Measurements from ENCODE around the gene KAT6B. TPM values are rescaled to one million over a fixed set of nuclear protein-coding genes. Genes with fewer than 3 reads are reported as not detected.
A peak's percentile ranks its signal among the peaks of the same experiment; 100 is the strongest.

Gene KAT6B
- total RNA-seq, 1 donor from 2014 or later: 47.5 TPM

- DNase-seq (ENCODE audit: low spot score): no peak
- intact Hi-C loops (cut with DNase I): no loop called here
Observed at GRCh38 chr10:74930965-74931364, 104.6 kb downstream of the KAT6B start.

GRCh38 chr10:74932648-74933047 lies 106.2 kb downstream of the KAT6B start:
- DNase-seq (ENCODE audit: low spot score): peak; percentile 82

DNA sequence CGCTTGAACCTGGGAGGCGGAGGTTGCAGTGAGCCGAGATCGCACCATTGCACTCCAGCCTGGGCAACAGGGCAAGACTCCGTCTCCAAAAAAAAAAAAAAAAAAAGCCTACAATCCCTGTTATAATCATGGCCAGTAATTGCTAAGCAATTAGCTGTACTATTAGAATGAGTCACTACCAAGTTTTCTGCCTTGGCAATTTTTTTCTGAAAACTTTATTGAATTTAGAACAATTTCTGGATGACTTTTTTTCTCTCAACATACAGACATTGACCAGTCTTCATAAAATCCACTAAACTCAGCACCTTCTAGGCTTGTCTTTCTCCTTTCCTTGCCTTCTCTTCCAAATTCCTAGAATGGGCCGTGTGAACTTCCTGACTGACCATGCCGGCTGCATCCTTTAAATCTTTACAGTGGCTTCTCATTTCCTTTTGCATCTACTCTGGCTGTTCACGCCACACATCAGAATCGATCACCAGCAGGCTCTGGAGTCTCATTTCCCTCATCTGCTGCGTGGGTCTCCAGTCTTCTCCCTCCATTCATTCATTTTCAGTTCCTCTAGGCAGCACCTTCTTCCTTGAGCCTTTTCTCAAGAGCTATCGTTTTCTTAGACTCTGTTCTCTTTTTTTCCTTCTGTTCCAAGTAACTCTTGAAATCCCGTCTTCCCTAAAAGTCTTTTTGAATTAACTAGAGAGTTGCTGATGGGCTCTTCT lies 107.9 kb downstream of the KAT6B start:
- no peak for DNase-seq (ENCODE audit: low spot score)
- intact Hi-C loops (cut with DNase I): no loop called here

More at GRCh38 chr10:74932648-74933047, 106.2 kb downstream of the KAT6B start:
- intact Hi-C loops (cut with DNase I): no loop called here

DNA sequence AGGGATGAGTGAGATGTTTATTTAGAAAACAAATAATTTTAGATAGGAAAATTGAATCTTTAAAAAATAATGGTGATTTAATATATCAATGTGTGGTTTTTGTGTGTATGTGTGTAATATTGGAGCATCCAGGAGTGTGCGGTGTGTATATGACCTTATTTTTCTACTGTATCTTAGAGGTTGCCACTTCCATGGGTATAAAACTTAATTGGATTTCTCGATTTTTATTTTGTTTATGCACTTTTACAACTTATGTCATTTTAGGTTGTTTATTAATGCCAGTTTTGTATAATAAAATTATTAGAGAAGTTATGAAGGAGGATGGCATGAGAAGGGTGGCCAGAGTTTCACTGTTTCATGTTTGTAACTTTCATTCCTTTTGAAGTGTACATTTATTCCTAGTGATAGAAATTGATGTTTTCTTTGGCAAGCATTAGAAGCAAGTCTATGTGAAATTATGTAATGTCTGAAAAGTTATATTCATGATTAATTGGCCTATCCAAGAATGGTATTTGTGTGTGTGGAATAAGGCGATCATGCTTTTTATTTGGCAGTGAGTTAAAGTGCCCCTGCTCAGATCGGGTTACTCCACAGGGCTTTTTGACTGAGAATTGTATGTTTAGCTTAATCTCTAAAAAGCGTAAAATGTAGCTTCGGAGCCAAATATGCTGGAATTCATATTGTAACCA lies 110.3 kb downstream of the KAT6B start:
- intact Hi-C loops (cut with DNase I): no loop called here
- DNase-seq (ENCODE audit: low spot score): no peak

DNA sequence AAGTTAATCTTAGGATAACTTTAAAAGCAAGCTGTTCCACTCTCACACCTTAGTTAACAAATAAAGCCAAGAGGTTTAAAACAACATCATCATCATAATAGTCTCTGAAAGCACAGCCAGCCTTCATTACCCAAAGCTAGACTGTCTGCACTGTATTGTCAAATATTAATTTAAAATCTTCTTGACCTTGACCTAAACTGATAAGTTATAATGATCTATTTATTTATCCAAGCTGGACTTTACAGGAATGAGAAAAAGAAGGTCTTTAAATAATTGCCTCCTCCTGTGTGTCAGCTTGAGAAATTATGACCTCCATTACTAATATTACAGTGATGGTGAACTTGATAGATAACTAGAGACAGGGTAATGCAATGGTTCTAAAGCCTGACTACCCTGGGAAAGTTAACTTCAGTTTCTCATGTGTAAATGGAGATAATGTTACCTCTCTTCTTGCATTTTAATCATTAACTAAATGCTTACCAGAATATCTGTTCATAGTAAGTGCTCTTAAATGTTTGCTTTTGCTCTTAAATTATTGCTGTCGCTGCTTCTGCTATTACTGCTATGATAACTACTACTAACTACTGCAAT lies 111.0 kb downstream of the KAT6B start:
- DNase-seq (ENCODE audit: low spot score): no peak
- intact Hi-C loops (cut with DNase I): no loop called here

- intact Hi-C loops (cut with DNase I): no loop called here
- no peak for DNase-seq (ENCODE audit: low spot score)
Observed at GRCh38 chr10:74944205-74944604, 117.8 kb downstream of the KAT6B start.

GRCh38 chr10:74947781-74948401 lies 121.5 kb downstream of the KAT6B start:
- intact Hi-C loops (cut with DNase I): no loop called here
- no peak for DNase-seq (ENCODE audit: low spot score)

DNA sequence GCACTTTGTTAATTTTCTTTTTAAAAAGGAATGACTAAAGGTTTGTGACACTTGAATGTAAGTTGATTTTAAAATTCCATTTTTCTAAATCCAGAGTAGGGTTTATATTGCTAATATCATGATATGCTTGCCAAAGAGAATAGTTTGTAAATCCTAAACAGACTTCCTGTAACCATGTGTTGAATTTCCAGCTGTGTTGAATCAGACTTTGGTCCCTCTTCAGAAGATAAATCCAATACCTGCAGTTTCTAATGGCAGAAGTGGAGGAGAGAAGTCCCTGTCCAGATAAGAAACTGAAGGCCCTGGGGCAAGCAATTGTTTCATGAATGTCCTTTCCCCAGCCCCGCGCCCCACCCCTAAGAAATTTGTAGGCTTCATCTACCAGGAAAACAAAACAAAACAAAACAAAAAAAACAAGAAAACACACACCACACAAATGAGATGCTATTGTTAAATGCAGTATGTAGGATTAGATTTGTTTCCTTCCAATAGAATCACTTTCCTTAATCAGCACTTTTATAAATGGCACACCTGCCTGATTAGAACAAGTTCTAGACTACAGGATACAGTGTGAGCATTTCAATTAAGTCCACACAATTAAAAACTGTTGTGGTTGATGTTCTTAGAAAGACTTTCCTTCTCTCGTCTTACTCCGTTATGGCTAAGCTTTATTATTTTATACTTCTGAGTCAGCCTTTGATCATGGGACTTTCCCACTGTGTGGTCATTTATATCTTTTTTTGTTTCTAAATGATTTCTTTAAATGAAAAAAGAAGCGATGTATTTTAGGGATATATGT lies 122.8 kb downstream of the KAT6B start:
- intact Hi-C loops (cut with DNase I): no loop called here
- no peak for DNase-seq (ENCODE audit: low spot score)

DNA sequence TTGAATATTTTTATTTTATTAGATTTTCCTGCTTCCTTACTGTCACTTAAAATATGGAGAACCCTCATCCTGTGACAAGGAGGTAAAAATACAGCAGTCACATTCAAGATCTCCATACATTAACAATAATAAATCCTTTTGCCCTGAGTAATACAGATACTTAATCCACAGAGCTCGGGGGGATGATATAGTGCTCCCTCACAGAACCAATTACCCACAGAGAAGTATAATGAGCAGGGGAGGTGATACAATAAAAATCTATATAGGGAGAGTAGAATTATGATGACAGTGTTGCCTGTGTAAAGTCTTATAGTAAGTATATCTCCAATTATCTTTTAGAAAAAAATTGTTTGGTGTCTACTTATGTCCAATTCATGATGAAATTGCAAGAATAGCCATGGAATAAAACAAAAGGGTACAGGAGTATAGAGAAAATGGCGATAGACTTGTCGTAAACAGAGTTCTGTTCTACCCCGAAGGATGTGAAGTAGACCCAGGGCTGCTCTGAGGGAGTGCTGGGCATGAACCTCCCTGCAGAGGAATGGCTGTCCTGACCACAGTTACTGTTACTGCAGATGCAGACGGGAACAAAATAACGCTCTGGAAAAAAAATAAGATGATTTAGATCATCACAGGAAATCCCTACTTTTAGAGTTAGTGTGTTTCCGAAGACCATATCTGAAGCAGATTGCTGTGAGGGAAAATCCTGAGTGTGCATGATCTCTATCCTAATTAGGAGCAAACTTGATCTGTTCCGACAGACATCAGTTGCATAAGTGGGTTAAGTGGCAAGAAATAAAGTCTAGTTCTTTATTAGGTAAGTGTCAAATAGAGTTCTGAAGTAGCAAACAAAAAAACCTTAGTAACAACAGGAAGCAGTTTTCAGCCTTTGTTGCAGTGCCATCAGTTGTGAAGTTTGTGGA lies 123.7 kb downstream of the KAT6B start:
- intact Hi-C loops (cut with DNase I): no loop called here

GRCh38 chr10:74953214-74953613 lies 126.8 kb downstream of the KAT6B start:
- intact Hi-C loops (cut with DNase I): no loop called here
- no peak for DNase-seq (ENCODE audit: low spot score)

More for the DNA sequence above, 123.7 kb downstream of the KAT6B start:
- DNase-seq (ENCODE audit: low spot score): no peak

DNA sequence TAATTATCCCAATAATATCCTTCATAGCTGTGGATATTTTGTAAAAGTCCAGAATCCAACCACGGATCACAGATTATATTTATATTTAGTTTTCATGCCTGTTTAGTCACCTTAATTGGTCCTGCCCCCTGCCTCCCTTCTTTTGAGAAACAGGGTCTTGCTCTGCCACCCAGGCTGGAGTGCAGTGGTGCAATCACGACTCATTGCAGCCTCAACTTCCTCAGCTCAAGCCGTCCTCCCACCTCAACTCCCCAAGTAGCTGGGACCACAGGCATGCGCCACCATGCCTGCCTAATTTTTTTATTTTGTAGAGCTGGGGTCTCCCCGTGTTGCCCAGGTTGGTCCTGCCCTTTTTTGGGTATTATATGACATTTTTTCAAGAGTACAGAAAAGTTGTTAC lies 129.4 kb downstream of the KAT6B start:
- intact Hi-C loops (cut with DNase I): no loop called here
- no peak for DNase-seq (ENCODE audit: low spot score)

DNA sequence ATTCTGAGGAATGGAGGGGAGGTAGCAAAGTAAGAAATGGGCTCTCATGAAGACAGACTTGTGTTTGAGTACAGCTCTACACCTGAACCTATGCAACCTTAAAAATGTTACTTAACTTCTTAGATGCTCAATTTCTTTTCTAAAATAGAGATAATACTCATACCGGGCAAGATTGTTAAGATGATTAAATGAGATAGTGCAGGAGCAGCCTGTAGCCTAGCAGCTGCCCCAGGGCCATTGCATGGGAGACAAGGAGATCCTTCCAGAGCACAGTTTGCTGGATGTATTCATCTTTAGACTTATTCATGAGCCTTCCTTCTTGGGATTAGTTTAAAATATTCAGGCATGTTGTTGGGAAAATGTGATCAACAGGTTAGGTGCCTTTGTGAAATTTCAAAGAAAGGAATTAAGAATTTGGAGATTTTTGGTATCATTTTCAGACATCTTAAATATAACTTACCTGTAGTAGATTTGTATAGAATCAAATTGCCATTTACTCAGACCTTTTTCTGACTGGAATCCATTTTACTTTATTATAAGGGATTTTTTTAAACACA lies 130.2 kb downstream of the KAT6B start:
- DNase-seq (ENCODE audit: low spot score): no peak
- intact Hi-C loops (cut with DNase I): no loop called here

DNA sequence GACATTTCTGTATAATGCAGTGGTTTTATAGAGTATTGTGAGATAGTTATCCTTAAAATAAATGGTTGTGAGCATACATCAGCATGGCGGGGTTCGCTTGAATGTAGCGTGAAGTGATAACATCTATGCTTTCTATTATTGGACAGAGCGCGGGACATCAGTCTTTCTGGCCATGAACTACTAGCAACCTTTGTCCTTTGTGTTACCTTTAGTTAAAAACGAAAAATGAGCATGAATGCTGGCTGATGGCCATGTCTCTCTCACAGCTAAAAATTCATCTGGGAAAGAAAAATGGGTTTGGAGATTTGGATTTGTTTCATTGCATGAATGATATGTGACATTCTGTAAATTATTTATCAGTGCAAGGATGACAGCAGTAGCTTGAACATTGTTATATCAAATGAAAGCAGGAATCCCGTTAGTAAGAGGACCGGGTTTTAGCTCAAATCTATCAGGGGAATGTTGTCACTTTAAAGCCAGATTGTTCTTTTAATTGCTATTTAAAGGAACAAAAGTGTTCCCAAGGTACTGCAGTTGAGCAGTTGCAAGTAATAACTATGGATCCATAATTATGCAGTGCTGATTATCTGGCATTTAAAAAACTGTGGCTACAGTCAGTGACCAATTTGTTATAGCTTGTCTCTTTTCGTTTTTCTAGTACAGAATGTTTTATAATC lies 131.0 kb downstream of the KAT6B start:
- DNase-seq (ENCODE audit: low spot score): no peak
- intact Hi-C loops (cut with DNase I): no loop called here

GRCh38 chr10:74958316-74958715 lies 131.9 kb downstream of the KAT6B start:
- intact Hi-C loops (cut with DNase I): no loop called here
- no peak for DNase-seq (ENCODE audit: low spot score)

GRCh38 chr10:74960670-74961069 lies 134.3 kb downstream of the KAT6B start:
- intact Hi-C loops (cut with DNase I): no loop called here
- no peak for DNase-seq (ENCODE audit: low spot score)

- intact Hi-C loops (cut with DNase I): no loop called here
- DNase-seq (ENCODE audit: low spot score): no peak
Observed at GRCh38 chr10:74962517-74962916, 136.1 kb downstream of the KAT6B start.

DNA sequence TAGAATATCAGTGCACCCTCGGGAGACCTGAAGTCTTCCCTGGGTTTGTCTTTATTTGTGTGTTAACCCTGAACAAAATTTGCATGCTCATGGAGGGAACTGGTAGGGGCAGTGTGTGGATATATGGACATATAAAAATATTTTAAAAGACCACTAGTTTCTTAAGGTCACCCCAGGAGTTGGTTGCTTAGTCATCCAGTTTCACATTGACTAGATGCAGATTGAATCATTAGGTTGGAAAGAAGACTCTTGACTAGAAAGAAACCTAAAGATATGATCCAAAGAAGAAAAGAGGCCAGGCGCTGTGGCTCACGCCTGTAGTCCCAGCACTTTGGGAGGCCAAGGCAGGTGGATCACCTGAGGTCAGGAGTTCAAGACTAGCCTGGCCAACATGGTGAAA lies 137.1 kb downstream of the KAT6B start:
- intact Hi-C loops (cut with DNase I): no loop called here
- DNase-seq (ENCODE audit: low spot score): no peak
